Stomach (tissue), 4 donors: ENCODE data around the gene WWOX.

Experiments used
- CTCF ChIP-seq, 7 experiments: fragments of 450-650 bp in 4 of 7; fragments of 200-600 bp in 3 of 7; sonication (generic) in 3 of 7; IDR thresholded peaks; one replicate each; pipeline ENCODE4 v1.5.1; 2016 to 2019; ENCODE audit warnings: antibody characterized with exemption in 7 of 7, control low read depth in 2 of 7, mild to moderate bottlenecking in 1 of 7
- EP300 ChIP-seq: sonication (generic); formaldehyde crosslinking; IDR thresholded peaks from one replicate; pipeline ENCODE4 v1.6.1; 2017; ENCODE audit warnings: antibody characterized with exemption
- POLR2A ChIP-seq, 4 donors: fragments of 450-650 bp; IDR thresholded peaks; one replicate each; pipeline ENCODE4 v1.6.1; 2016; ENCODE audit warnings: antibody characterized with exemption in 4 of 4, control low read depth in 2 of 4, mild to moderate bottlenecking in 1 of 4, moderate library complexity in 1 of 4

- TF ChIP-seq CTCF (IDR thresholded peaks at IDR 0.05) (no peak), POLR2A (IDR thresholded peaks at IDR 0.05) (no peak), EP300 (no peak)
These were observed 568.2 kb downstream of the WWOX start for GRCh38 chr16:78667675-78668074.
